HS-27A (cell line): Measurements from ENCODE around the gene SOS2.

Experiments used
- DNase-seq: peaks from one replicate; pipeline ENCODE4 v3.0.0-alpha.2; 2012; ENCODE audit warnings: low read depth, missing footprints

Gene SOS2

GRCh38 chr14:50116181-50116956, 115.0 kb downstream of the SOS2 start, which contains the start of gene VCPKMT:
Gene VCPKMT, minus strand, starts transcription at chr14:50116572. Its CDS starts 20 bp downstream, at chr14:50116552.
- DNase-seq = peak; percentile 69

GRCh38 chr14:50113381-50114035, 117.9 kb downstream of the SOS2 start:
- DNase-seq = no peak

- no peak for DNase-seq
Measured at GRCh38 chr14:50110323-50111037, 120.9 kb downstream of the SOS2 start.

- DNase-seq = no peak
Measured at GRCh38 chr14:50109342-50109741, 122.0 kb downstream of the SOS2 start.

- DNase-seq = no peak
Measured at GRCh38 chr14:50107850-50108249, 123.5 kb downstream of the SOS2 start.

- no peak for DNase-seq
Measured at GRCh38 chr14:50106178-50106577, 125.2 kb downstream of the SOS2 start.

GRCh38 chr14:50103558-50103957, 127.8 kb downstream of the SOS2 start:
- DNase-seq = no peak

GRCh38 chr14:50101417-50101816, 130.0 kb downstream of the SOS2 start:
- no peak for DNase-seq

GRCh38 chr14:50100805-50101204, 130.6 kb downstream of the SOS2 start:
- no peak for DNase-seq

- DNase-seq = no peak
Measured at GRCh38 chr14:50099335-50099734, 132.0 kb downstream of the SOS2 start.

GRCh38 chr14:50095895-50096294, 135.5 kb downstream of the SOS2 start:
- DNase-seq = no peak

- DNase-seq = no peak
Measured at GRCh38 chr14:50094056-50094755, 137.2 kb downstream of the SOS2 start.

GRCh38 chr14:50093496-50093895, 137.9 kb downstream of the SOS2 start:
- DNase-seq = no peak

- DNase-seq = no peak
Measured at GRCh38 chr14:50092006-50092555, 139.3 kb downstream of the SOS2 start.

- DNase-seq = no peak
Measured at GRCh38 chr14:50091240-50091913, 140.0 kb downstream of the SOS2 start.

GRCh38 chr14:50089208-50089607, 142.2 kb downstream of the SOS2 start:
- DNase-seq = no peak

- DNase-seq = no peak
Measured at GRCh38 chr14:50088731-50089130, 142.6 kb downstream of the SOS2 start.

GRCh38 chr14:50088117-50088515, 143.3 kb downstream of the SOS2 start:
- DNase-seq = no peak

- DNase-seq = no peak
Measured at GRCh38 chr14:50087341-50088116, 143.8 kb downstream of the SOS2 start.

GRCh38 chr14:50086321-50086711, 145.1 kb downstream of the SOS2 start:
- no peak for DNase-seq
